Activated CD4-positive, CD25-positive, alpha-beta regulatory T cell treated with anti-CD3 and anti-CD28 coated beads, Interleukin-2, amount 50 U/mL, for 16 hours (primary cell): ENCODE results near the gene COMMD10.

Experiments used
- DNase-seq: peaks from one replicate; pipeline ENCODE4 v3.0.0-alpha.2; 2020; ENCODE audit warnings: low read depth, low spot score

The COMMD10 gene

DNA sequence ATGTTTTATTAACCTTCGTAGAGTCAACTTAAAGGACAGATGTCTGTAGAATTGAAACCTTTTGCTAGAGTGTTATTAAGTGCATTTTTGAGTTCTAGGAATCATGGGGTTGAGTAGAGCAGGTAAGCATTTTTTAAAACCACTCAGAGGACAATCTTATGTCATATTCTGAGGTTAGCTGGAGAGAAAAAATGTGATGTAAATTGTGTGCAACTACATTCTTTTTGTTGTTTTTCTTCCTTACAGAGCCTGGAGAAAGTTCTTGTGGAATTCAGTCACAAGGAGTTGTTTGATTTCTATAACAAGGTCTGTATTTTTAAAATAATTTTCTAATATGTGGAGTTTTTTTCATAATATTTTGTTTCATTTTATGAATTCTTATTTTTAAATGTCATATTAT, 206.4 kb downstream of the COMMD10 start:
- DNase-seq: no peak

DNA sequence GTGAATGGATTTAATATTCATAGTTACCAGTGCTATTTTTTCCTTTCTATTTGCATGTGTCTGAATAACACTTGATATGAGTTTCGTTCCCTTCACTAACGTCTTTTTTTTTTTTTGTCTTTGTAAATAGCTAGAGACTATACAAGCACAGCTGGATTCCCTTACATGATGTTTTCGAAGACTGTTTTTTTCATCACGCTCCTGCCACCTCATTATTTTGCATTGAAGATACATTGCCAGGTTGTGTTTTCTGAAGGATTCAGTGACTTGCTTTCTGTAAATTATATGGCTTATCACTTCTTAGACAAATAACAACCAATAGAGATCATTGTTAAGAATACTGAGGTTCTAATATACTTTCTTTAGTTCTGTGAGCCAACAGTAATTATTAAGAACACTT, 207.5 kb downstream of the COMMD10 start:
- DNase-seq: no peak

DNA sequence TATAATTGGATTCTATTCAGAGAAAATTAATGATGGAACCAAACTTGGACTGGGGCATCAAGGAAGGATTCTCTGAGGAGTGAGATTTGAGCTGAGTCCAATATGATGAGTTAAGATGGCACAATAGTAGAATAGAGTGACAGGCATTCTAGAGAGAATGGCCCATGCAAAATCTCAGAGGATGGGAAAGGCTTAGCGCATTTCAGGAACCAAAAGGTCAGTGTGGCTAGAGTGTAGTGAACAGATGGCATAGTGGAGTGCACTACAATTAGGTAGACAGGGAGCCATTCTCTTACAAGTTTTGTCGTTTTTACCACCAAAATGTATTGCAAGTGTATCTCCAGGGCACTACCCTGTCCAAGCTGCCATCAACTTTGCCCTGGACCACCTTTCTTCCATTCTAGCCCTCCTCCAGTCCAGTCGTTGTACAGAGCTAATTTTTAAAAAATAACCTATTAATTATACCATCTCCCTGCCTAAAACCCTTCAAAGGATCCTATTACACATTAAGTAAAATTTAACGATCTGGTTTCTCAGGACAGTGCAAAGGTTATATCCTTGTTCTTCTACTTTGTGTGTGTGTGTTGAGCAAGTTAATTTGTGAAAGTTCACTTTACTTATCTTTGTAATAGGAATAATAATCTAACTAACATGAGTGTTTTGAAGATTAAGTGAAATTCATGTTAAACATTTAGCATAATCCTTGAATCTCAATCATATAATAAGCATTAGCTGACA, 211.7 kb downstream of the COMMD10 start:
- DNase-seq: no peak

DNA sequence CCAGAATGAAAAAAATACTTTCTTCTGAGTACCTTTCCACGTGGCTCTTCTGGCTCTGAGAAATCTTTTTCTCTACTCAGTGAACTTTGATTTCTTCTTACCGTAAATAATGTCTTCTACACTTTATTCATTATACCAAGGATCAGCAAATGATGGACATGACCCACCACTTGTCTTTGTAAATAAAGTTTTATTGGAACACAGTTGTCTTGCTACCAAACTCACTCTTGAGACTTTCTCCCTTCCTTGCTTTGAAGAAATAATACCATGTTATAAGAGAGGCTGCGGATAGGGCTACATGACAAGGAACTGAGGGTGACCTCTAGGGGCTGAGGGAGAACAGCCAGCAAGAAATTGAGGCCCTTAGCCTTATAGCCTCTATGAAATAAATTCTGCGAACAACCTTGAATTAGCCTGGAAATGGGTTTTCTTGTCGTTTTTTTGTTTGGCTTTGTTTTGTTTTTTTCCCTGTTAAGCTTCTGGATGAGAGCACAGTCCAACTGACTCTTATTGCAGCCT, 212.5 kb downstream of the COMMD10 start:
- DNase-seq: no peak

DNA sequence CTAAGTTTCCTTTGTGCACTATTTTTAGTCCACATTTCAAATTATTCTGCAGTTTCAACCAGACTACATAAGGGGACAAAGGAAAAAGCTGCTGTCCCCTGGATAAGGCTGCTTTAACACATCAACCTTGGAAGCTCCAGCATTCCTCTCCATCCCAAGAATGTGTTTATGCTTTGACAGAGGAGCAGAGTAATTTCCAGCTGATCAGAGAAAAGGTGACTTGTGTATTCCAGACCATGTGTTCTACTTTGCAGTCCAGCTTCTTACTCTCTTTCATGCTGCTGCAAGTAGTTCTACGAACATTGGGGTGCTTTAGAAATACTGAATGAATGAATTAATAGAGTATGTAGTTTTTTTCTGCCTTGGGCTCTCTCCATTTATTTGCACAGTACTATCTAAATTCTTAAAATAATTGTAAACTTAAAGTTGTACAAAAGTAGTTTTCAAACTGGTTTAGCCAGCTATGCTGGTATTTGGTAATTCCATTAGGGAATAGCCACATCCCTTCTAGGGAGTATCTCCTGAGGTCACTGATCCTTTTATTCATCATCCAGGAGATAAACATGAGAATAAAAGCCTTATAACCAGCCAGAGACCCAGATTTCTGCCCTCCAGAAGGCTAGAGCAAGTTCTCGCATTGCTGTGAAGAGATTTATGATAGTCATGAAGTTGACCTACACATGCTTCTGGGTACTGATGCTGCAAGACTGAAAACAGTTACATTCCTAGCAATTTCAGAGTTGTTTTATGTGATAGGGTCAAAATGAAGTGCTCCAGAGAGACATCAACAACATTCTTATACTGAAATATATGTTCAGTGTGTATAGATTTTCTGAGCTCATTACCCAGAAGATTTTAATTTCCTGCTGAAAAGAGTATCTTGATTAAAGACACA, 215.2 kb downstream of the COMMD10 start:
- no peak for DNase-seq

DNA sequence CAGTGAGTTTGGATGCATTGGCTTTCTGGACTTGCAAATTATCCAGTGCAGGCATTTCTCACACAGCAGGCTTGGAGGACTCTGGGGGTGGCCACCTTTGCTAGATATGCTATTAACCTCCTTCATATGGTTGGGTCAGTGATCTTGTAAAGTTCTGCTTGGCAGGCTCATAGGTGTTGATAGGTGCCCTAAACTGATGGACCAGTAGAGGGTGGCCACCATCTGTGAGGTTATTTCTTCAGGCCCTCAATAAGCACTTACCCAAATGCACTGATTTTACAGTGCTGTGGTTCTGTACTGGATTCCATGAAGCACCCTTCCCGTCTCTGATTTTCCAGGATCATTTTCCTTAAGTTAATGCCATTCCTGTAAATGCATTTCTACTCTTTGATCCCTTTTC, 216.3 kb downstream of the COMMD10 start:
- no peak for DNase-seq

DNA sequence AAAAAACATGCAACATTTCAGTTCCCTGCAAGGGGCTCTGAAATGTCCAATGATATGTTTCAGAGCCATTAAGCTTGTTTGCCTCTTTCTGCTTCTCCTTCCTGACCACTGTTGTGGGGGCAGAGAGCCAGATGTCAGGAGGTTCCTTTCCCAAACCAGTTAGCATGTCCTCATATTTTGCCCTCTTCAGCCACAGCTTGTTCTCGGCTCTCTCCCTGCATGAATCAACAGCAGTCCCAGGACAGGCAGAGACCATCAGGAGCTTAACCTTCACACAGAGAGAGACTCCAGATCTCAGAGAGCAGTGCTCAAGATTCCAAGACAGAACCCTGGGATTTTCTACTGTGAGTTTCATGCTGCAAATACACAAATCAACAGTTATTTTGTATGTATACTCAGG, 218.5 kb downstream of the COMMD10 start:
- no peak for DNase-seq

DNA sequence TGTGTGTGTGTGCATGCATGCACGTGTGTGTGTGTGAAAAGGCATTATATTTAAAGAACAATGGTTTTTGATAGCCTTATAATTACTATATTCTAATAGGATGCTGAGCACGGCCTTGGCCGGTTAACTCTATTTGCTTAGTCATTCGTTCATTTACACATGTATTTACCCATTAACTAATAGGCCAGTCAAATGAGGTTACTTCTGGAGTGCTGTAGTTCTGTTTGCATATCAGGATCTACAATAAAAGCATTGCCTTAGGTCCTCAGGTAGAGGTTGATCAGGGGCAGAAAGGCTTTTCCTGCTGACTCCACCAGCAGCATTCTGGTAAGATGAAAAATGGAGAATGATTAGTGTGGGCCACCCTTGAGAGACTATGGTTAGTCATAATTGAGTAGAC, 219.0 kb downstream of the COMMD10 start:
- no peak for DNase-seq

DNA sequence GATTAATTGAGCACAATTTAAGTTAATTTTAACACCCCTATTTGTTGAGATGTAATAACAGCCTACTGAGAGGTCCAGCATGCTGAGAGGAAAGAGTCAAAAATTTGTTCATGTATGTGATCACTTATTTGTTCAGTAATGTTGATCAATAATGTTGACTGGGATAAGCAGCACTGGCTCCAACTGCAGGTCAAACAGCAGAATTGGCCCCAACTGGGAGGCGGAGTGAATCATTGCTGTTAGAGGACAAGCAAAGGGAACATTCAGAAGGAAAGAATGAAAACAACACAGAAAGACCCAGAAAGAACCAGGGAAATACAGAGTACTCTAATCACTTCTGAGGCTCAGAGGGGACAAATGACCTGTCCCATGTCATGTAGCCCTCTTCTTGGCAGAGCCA, 221.1 kb downstream of the COMMD10 start:
- DNase-seq: no peak

DNA sequence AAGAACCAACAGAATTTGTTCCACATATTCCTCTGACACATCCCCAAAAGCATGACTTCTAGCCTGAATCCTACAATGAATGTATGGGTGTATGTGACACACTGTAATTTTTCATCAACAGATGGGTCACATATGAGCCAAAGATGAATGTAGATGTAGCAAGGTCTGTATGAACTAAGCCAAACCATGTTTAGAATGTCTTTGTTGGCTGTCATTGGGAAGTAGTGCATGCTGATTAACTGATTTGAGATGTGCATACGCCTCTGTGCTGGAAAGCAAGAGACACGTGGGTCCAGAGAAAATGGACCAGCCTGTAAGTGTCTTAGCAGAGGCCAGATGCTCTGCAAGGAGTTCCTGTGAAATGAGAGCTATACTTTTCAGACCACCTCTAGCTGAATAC, 222.0 kb downstream of the COMMD10 start:
- no peak for DNase-seq

DNA sequence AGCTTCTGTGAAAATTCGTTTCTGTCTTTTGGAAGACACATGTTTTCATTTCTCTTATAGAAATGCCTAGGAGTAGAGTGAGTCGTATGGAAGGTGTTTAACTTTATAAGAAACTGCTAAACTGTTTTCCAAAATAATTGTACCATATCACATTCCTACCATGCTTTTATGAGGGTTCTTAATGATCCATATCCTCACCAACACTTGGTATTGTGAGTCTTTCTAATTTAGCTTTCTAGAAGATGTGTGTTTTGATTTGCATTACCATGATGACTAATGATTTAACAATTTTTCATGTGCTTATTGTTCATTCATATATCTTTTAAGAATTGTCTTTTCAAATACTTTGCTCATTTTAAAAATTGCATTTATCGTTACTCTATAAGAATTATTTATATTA, 223.6 kb downstream of the COMMD10 start:
- no peak for DNase-seq

DNA sequence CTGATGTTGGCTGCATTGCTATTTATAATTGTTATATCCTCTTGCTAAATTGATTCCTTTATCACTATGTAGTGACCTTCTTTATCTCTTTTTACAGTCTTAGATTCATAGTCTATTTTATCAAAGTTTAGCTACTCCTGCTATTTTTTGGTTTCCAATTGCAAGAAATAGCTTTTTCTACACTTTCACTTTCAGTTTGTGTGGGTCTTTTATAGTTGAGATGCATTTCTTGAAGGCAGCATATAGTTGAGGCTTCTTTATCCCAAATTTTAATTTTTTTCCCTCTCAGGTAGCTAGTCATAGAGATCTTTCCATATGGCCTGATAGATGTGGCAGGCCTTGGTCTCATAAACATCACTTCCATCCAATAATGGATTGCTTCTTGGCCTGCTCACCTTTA, 228.5 kb downstream of the COMMD10 start:
- no peak for DNase-seq

DNA sequence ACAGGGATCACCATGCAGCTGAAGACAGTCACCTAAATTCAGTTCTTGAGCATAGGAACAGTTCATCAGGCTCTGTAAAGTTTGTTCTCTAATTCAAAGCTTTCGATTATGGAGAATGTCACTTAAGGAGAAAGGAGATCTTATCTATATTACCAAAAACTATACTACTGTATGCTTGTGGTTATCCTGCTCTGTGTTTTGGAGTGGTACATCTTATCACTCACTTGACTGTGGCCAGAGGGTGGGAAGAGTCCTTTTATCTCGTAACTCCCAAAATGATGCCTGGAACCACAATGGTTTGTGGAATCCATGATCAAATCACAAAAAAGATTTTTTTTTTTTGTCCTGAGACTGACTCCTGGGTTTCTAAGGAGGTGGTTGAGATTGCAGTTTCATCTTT, 230.7 kb downstream of the COMMD10 start:
- DNase-seq: no peak

DNA sequence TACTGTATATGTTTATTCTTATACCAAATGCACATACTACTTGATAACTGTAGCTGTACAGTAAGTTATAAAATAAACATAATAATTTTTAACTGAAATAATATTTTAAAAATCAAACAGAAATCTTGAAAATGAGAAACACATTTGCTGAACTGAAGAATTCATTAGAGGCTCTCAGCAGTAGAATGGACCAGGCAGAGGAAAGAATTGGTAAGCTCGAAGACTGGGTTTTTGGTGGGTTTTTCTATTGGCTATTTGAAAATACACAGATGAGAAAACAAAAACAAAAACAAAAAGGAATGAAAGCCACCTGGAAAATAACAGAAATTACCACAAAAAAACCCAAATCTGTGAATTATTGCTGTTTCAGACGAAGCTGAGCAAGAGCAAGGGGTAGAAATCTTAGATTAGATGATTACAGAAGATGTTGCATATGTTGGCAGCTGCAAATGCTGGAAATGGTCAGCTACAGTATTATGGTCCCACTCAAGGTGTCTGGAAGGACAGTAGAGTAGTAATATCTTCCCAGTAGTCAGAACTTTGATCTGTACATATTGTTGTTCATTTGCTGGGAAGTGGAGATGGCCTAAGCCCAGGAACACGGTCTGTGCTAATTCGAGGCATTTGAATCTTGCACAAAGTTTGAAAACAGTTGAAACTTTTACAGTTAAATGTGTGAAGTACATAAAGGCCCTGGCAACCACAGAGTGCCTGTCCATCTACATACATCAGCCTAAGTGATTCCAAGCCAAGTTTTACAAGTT, 233.4 kb downstream of the COMMD10 start:
- no peak for DNase-seq

DNA sequence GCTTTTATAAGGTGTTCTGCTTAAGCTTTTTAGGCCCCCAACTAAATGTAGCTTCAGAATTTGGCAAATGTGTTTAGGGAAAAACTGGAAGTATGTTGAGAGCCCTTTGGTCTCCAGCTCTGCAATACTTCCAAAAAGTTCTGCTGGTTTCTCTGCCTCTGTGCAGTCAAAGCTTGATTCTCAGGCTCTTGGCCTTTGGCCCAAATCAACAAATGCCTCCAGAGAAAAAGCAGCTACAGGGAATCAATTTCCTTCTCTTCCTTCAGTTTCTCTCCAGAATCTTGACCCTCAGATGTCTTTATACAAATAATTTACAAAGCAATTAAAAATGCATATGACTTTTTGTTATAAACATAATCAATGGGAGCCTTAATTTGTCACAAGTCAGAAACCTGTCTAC, 235.7 kb downstream of the COMMD10 start:
- no peak for DNase-seq

DNA sequence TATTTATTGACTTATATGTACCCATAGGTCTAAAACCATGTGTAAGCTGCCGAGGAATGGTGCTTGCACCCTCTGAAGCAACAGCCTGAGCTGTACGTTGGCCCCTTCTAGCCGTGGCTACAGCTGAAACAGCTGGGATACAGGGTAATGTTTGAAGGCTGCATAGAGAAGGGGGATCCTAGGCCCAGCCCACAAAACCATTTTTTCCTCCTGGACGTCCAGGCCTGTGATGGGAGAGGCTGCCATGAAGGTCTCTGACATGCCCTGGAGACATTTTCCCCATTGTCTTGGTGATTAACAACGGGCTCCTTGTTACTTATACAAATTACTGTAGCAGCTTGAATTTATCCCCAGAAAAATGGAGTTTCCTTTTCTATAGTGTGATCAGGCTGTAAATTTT, 244.7 kb downstream of the COMMD10 start:
- DNase-seq: no peak

DNA sequence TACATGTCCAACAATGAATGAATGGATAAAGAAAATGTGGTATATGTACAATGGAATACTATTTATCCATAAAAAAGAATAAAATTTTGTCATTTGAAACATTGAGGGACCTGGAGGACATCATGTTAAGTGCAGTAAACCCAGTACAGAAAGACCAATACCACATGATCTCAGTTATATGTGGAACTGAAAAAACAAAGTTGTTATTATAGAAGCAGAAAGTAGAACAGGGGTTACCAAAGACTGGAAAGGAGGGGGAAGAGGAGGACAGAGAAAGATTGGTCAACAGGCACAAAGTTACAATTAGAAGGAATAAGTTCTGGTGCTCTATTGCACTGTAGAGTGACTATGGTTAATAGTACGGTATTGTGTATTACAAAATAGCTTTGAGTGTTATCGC, 256.0 kb downstream of the COMMD10 start:
- DNase-seq: no peak
